Activated CD4-positive, alpha-beta T cell treated with anti-CD3 and anti-CD28 coated beads, Interleukin-2, amount 10 ng/mL, durations not matched to agents 7 days and 5 days (primary cell): Measurements from ENCODE around the gene VDR. TPM values are rescaled to one million over a fixed set of nuclear protein-coding genes. Genes with fewer than 3 reads are reported as not detected.
A peak's percentile ranks its signal among the peaks of the same experiment; 100 is the strongest.

Experiments
- CTCF ChIA-PET: fragments of 350-600 bp; sonication (Branson Sonifier 250); formaldehyde crosslinking; loops from one replicate; lab custom pipeline; 2021; ENCODE audit warnings: antibody characterized with exemption; lab: Charles Lee
- POLR2A ChIA-PET: fragments of 350-600 bp; sonication (Branson Sonifier 250); formaldehyde crosslinking; loops from one replicate; lab custom pipeline; 2021; ENCODE audit warnings: antibody characterized with exemption; lab: Charles Lee
- DNase-seq: peaks from one replicate; pipeline ENCODE4 v3.0.0-alpha.2; 2020
- H3K27ac Mint-ChIP-seq: one replicate; pipeline ENCODE4 v1.8.0; 2021; ENCODE audit warnings: mild to moderate bottlenecking, moderate library complexity, mixed read lengths
- H3K27me3 Mint-ChIP-seq: one replicate; pipeline ENCODE4 v1.8.0; 2021; ENCODE audit warnings: mixed read lengths
- H3K36me3 Mint-ChIP-seq: one replicate; pipeline ENCODE4 v1.8.0; 2021; ENCODE audit warnings: low read depth, mixed read lengths
- H3K4me1 Mint-ChIP-seq: one replicate; pipeline ENCODE4 v1.8.0; 2021; ENCODE audit warnings: mixed read lengths
- H3K4me3 Mint-ChIP-seq: one replicate; pipeline ENCODE4 v1.8.0; 2021; ENCODE audit warnings: mild to moderate bottlenecking, moderate library complexity, mixed read lengths
- H3K9me3 Mint-ChIP-seq: one replicate; pipeline ENCODE4 v1.8.0; 2021; ENCODE audit warnings: mixed read lengths
- total RNA-seq, 2 experiments: library from RNA; stranded (reverse); gene quantifications; one replicate each; pipeline ENCODE4 v1.2.3, GENCODE V29; 2021

The VDR gene
- total RNA-seq, 2 experiments from 2014 or later: 16.4 to 17.3 TPM

DNA sequence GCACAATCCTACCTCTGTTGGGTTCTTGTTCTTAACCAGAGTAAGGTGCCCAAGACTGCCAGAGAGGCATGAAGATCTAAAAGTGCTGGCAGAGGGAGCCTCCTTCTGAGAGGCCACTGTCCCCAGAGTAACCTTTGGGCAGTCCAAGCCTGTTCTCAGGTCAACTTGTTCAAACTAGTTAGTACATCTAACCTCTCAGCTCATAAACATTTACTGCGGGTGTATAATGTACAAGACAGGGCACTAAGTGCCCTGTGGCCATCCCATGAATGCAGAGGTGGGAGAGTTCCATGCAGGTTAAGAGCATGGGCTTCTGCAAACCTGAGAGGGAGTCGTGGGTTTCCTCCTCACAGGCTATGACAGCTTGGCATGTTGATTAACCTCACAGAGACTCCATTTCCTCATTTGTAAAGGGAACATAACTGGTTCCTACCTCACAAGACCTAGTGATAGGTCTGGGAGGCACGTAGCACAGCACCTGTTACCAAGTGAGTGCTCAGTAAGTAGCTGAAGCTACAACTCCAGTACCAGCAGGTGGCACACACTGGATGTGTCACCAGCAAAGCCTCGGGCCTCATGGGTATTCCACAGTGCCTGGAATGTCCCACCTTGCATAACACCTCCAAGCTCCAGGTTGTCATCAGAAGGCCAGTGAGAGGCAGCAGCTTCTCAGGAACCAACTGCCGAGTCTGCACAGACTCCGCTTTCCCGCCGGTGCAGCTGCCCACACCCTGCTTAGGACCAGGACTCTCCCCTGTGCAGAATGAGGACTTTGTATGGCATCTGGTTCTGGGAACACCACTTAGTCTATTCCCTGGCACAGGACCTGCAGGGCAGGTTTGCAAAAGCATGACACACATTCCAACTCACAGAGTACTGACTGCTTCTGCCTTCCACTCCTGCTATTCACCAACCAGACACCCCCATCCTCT lies 4.4 kb downstream of the VDR start:
- H3K27me3 Mint-ChIP-seq: peaks cover under 1% of the 10 kb centered on the region
- H3K4me1 Mint-ChIP-seq: peaks cover 82% of the 10 kb centered on the region
- no peak overlapping the region for H3K27ac Mint-ChIP-seq
- no peak overlapping the region for H3K4me3 Mint-ChIP-seq
- DNase-seq: no peak
- H3K36me3 Mint-ChIP-seq: peaks cover 20% of the 10 kb centered on the region
- no peaks in the 10 kb centered on the region for H3K9me3 Mint-ChIP-seq
- ChIA-PET POLR2A (no interaction called here), CTCF (interaction anchor here (1.2 to 14.6 kb wide), 2 partner anchors 13 to 28 kb away, joined by 3 to 170 read pairs; no protein-coding TSS in a partner anchor)

DNA sequence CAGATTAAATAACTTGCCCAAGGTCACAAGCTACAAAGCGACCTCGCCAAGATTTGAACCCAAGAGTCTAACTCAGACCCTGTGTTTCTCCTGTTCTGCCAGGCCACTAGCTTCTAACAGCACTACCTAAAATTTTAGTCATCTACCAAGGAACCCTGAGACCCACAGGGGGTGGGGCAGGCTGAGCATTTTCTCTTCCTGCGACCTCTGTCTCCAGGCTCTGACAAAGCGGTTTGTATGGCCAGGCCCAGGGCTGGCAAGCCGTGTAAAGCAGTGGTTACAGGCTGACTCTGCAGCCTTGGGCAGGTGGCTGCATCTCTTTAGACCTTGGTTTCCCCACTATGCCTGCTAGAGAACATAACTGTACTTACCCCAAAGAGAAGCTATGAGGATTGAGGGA lies 5.3 kb downstream of the VDR start:
- POLR2A ChIA-PET: no interaction called here
- Mint-ChIP-seq H3K4me1 (peaks cover 86% of the 10 kb centered on the region), H3K36me3 (peaks cover 23% of the 10 kb centered on the region), H3K27me3 (no peaks in the 10 kb centered on the region), H3K9me3 (no peaks in the 10 kb centered on the region), H3K4me3 (no peak overlapping the region), H3K27ac (no peak overlapping the region)
- DNase-seq: no peak
- CTCF ChIA-PET: interaction anchor here (0.6 to 14.6 kb wide), 5 partner anchors 12 to 57 kb away, joined by 3 to 170 read pairs (median 3); no protein-coding TSS in a partner anchor

DNA sequence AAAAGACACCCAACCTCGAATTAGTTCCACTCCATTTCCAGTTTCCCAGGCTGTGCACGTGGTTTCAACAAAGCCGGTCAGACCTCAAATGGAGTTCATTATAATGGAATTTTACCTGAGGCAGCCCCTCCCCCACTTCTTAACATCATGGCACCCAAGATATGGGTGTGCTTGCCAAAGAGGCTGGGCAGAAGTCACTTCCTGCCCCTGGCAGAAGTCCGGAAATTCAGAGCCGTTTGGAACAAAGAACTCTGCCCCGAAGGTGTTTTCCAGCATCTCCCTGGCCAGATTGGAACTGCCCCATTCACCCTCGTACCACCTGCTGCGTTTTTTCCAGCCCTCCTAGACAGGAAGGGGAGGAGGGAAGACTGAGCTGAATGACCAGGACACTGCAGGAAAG lies 8.2 kb downstream of the VDR start:
- Mint-ChIP-seq H3K9me3 (no peaks in the 10 kb centered on the region), H3K4me1 (peaks cover 84% of the 10 kb centered on the region), H3K27me3 (no peaks in the 10 kb centered on the region), H3K27ac (peak overlapping the region; percentile 33), H3K4me3 (no peak overlapping the region), H3K36me3 (peaks cover 29% of the 10 kb centered on the region)
- ChIA-PET CTCF (interaction anchor here (0.8 to 20.0 kb wide), 3 partner anchors 3 to 21 kb away, joined by 3 to 170 read pairs (median 170); partner anchors contain the start of gene VDR), POLR2A (no interaction called here)
- DNase-seq: no peak

DNA sequence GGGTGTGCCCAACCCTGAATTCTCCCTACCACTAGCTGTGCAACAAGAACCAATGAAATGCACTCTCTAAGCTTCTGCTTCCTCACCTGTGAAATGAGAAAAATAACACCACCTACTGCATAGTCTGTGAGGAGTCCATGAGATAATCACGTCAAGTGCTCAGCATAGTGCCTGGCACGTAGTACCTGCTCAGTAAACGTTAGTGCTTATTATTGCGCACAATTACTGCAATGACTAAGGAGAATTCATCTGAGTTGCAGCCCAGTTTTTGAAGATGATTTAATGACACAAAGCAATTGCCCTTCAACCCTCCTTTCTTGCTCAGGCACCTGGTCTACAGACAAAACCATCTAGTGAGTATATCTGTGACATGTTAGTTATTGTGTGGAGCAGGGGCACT lies 8.8 kb downstream of the VDR start:
- no peaks in the 10 kb centered on the region for H3K9me3 Mint-ChIP-seq
- H3K27ac Mint-ChIP-seq: no peak overlapping the region
- H3K4me3 Mint-ChIP-seq: no peak overlapping the region
- POLR2A ChIA-PET: no interaction called here
- H3K27me3 Mint-ChIP-seq: no peaks in the 10 kb centered on the region
- DNase-seq: no peak
- H3K36me3 Mint-ChIP-seq: peaks cover 31% of the 10 kb centered on the region
- H3K4me1 Mint-ChIP-seq: peaks cover 84% of the 10 kb centered on the region
- CTCF ChIA-PET: interaction anchor here (0.8 to 20.0 kb wide), 3 partner anchors 4 to 20 kb away, joined by 3 to 170 read pairs (median 170); partner anchors contain the start of gene VDR

DNA sequence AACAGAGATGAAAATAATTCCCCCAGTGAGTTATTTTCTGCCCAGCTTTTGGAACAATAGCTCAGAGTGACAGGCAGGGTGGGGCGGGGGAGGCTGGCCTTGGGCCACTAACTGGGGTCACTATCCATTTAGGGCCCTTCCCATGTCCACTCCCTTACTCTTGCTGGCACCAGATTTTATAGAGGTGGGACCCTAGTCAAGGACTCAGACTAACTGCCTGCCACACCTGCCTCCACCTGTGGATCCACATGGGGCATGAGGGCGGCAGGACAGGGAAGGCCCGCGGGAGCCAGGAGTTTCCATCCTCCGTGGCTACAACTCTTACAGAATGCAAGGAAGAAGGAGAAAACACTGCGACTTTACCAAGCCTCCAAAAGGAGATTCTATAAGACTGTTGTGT lies 10.1 kb downstream of the VDR start:
- peaks cover 81% of the 10 kb centered on the region for H3K4me1 Mint-ChIP-seq
- CTCF ChIA-PET: interaction anchor here (1.3 to 20.0 kb wide), 3 partner anchors 5 to 19 kb away, joined by 4 to 170 read pairs (median 170); partner anchors contain the start of gene VDR
- H3K4me3 Mint-ChIP-seq: no peak overlapping the region
- no peak overlapping the region for H3K27ac Mint-ChIP-seq
- POLR2A ChIA-PET: no interaction called here
- no peaks in the 10 kb centered on the region for H3K27me3 Mint-ChIP-seq
- no peak for DNase-seq
- H3K9me3 Mint-ChIP-seq: no peaks in the 10 kb centered on the region
- H3K36me3 Mint-ChIP-seq: peaks cover 30% of the 10 kb centered on the region

DNA sequence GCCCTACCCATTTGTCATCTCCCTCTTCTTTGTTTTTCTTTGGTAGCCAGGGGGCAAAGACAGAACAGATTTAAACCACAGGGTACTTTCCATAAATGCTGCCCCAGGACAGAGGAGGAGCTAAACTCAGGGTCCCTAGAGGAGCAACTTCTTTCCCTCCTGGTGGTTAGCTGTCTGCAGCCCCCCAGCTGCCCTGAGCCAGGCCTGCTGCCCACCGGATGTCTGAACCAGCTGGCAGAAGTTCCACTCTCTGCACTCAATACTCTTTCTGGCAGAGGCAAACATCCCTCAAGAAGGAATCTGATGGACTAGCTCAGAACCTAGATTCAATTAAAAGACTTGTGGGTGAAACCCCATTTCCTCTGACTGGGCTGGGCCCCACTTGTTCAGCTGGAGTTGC lies 10.7 kb downstream of the VDR start:
- no peaks in the 10 kb centered on the region for H3K27me3 Mint-ChIP-seq
- peak overlapping the region; percentile 58 for H3K27ac Mint-ChIP-seq
- H3K36me3 Mint-ChIP-seq: peaks cover 28% of the 10 kb centered on the region
- POLR2A ChIA-PET: no interaction called here
- H3K4me1 Mint-ChIP-seq: peaks cover 81% of the 10 kb centered on the region
- no peaks in the 10 kb centered on the region for H3K9me3 Mint-ChIP-seq
- CTCF ChIA-PET: interaction anchor here (0.7 to 20.0 kb wide), 5 partner anchors 6 to 69 kb away, joined by 3 to 170 read pairs (median 4); partner anchors contain the start of genes TMEM106C and VDR
- no peak for DNase-seq
- no peak overlapping the region for H3K4me3 Mint-ChIP-seq

DNA sequence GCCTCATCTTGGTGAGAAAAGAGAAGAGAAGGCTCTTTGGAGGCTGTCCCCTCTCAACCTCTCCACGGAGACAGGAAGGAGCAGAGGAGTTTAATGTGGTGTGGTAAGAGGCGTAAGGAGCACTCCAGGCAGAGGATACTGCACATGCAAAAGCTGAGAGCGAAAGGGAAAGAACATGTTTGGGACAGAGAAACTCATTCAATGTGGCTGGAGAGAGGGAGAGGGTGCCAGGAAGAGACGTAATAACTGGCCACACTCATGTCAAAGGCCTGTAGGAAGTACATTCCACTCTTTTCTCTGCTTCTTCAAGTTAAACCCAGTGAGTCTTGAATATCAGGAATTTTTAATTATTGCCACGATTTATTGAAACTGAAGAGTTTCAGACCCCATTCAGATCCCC lies 12.0 kb downstream of the VDR start:
- ChIA-PET POLR2A (no interaction called here), CTCF (interaction anchor here (1.1 to 20.0 kb wide), 3 partner anchors 5 to 24 kb away, joined by 3 to 170 read pairs (median 170); partner anchors contain the start of gene VDR)
- H3K4me3 Mint-ChIP-seq: no peak overlapping the region
- no peaks in the 10 kb centered on the region for H3K9me3 Mint-ChIP-seq
- no peak for DNase-seq
- no peaks in the 10 kb centered on the region for H3K27me3 Mint-ChIP-seq
- peaks cover 82% of the 10 kb centered on the region for H3K4me1 Mint-ChIP-seq
- peaks cover 22% of the 10 kb centered on the region for H3K36me3 Mint-ChIP-seq
- H3K27ac Mint-ChIP-seq: peak overlapping the region; percentile 27

DNA sequence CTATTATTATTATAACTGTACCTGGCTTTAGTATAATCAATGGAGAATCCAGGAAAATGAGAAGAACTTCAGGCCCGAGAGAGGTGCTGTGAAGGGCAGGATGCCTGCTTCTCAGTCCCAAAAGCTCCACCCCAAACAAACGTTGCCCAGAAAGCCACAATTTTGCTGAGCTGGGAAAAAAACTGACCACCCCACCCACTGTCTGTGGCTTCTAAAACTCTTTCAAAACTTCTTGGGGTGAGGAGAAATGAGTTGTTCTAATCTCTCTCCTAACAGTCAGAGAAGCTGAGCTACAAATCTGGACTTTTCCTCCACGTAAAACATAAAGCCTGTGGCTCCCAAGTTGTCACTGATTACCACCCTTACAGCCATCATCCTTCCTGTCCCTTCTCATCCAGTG lies 13.4 kb downstream of the VDR start:
- peaks cover 78% of the 10 kb centered on the region for H3K4me1 Mint-ChIP-seq

DNA sequence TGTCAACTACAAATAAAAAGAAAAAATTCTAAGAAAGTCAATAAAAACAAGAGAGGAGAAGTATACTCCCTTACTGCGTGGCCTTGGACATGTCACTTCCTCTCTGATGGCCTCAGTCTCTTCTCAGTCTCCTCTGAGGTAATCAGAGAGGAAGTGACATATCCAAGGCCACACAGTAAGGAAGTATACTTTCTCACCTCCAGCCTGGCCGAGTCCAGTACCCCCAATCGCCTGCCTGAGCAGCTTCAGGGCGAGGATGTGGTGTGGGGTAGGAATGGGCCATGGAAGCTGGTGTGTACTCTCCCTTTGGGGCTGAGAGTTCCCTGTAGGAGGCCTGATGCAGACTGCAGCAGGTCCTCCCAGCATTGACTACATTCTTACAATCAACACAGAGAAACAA lies 15.8 kb downstream of the VDR start:
- H3K4me3 Mint-ChIP-seq: peak overlapping the region; percentile 49

More for the DNA sequence above, 13.4 kb downstream of the VDR start:
- no peak for DNase-seq
- CTCF ChIA-PET: interaction anchor here (0.5 to 20.0 kb wide), 6 partner anchors 8 to 878 kb away, joined by 3 to 170 read pairs (median 4); partner anchors contain the start of gene VDR
- Mint-ChIP-seq H3K27ac (peak overlapping the region; percentile 69), H3K9me3 (no peaks in the 10 kb centered on the region), H3K4me3 (no peak overlapping the region), H3K27me3 (no peaks in the 10 kb centered on the region), H3K36me3 (peaks cover 15% of the 10 kb centered on the region)
- POLR2A ChIA-PET: interaction anchor here (0.5 kb wide), 1 partner anchor 51 kb away, joined by 6 read pairs; no protein-coding TSS in a partner anchor

DNA sequence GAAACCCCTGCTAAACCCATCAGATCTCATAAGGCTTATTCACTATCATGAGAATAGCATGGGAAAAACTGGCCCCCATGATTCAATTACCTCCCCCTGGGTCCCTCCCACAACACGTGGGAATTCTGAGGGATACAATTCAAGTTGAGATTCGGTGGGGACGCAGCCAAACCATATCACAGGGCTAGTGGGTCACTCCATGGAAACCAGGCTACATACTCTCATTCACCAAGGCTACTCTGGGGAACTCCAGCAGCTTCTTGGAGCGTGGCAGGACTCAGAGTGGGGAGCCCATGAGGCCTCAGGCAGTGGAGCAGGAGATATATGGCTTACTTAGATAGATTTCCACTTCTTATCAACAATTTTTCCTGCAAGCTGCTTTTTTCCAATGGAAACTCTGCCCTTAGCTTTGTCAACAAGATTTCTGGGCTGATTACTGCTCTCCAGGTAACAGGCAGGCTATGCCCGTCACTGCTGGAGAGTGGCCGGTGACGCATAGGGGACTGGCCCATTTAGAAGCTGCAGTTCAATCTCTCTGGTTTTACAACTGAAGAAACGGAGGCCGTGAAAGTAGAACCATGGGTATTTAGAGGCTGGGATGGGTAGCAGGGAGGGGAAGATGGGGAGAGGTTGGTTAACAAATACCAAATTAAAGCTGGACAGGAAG lies 16.5 kb downstream of the VDR start:
- H3K27ac Mint-ChIP-seq: peak overlapping the region; percentile 92

More for the DNA sequence above, 15.8 kb downstream of the VDR start:
- H3K9me3 Mint-ChIP-seq: no peaks in the 10 kb centered on the region
- DNase-seq: peak; percentile 41
- H3K36me3 Mint-ChIP-seq: peaks cover 8% of the 10 kb centered on the region
- H3K4me1 Mint-ChIP-seq: peaks cover 83% of the 10 kb centered on the region
- CTCF ChIA-PET: interaction anchor here (0.7 to 20.0 kb wide), 9 partner anchors 9 to 122 kb away, joined by 3 to 170 read pairs (median 4); partner anchors contain the start of gene VDR
- peak overlapping the region; percentile 92 for H3K27ac Mint-ChIP-seq
- POLR2A ChIA-PET: no interaction called here
- no peaks in the 10 kb centered on the region for H3K27me3 Mint-ChIP-seq

DNA sequence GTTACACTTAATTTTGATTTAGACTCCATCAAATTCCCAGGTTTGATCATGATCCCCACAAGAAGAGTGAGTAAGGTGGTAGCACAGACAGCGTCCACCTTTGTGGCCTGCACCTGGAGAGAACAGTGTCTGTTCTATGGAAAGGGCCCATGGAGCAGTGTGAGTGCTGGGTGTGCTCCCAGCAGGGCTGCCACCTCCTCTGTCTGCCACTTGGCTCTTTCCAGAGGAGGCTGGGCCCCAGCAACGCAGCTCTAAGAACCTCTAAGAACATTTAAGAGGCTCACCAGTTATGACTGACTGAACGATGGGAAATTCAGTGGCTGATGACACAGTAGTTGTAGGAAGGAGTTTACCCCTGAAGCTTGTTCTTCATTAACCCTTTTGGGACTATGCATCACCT lies 17.3 kb downstream of the VDR start:
- Mint-ChIP-seq H3K4me1 (peaks cover 83% of the 10 kb centered on the region), H3K27me3 (no peaks in the 10 kb centered on the region), H3K4me3 (no peak overlapping the region), H3K27ac (peak overlapping the region; percentile 52), H3K9me3 (no peaks in the 10 kb centered on the region), H3K36me3 (peaks cover 4% of the 10 kb centered on the region)
- ChIA-PET POLR2A (no interaction called here), CTCF (interaction anchor here (0.7 to 20.0 kb wide), 2 partner anchors 12 to 14 kb away, joined by 3 to 170 read pairs; partner anchors contain the start of gene VDR)
- DNase-seq: no peak

More for the DNA sequence above, 16.5 kb downstream of the VDR start:
- Mint-ChIP-seq H3K4me1 (peaks cover 83% of the 10 kb centered on the region), H3K4me3 (no peak overlapping the region), H3K36me3 (peaks cover 6% of the 10 kb centered on the region), H3K9me3 (no peaks in the 10 kb centered on the region), H3K27me3 (no peaks in the 10 kb centered on the region)
- POLR2A ChIA-PET: no interaction called here
- DNase-seq: no peak
- CTCF ChIA-PET: interaction anchor here (0.8 to 20.0 kb wide), 5 partner anchors 8 to 121 kb away, joined by 3 to 170 read pairs (median 4); partner anchors contain the start of gene VDR
